Measurements from ENCODE around the gene MSTO1. TPM values are rescaled to one million over a fixed set of nuclear protein-coding genes. Genes with fewer than 3 reads are reported as not detected.

Gene MSTO1
- total and polyA plus RNA-seq, 10 of the 15 experiments (the other 5 are each of a cell fraction or from before 2014, with no cell fraction given) = 16.1 to 87.9 (median 46.6) TPM

DNA sequence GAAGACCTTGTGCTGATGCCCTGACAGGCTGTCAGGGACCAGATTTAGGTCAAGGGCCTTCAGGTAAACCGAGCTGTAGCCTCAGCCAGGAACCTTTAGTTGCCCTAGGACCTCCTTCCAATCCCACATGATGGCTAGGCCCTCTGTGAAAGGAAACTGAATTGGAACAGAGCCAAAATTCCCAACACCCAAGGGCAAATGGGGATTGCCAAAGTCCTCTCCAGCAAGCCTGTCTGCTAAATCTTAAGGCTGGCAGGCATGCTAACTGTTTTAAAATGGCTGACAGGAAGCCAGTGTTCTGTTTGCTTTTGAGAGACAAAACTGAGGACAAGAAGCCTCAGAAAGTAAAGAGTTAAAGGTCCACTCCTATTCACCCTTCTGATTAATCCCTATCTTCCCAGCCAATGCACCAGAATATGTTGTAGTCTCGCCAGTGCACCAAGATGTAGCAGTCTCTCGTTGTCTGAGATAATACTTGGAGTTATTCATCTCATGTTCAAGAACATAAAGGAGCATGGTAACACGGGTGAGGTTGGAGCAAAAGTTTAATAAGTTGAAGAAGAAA lies 35.1 kb downstream of the MSTO1 start:
- POLR2A ChIA-PET = interaction anchor here (0.5 kb wide), 1 partner anchor 386 kb away, joined by 4 read pairs; no protein-coding TSS in a partner anchor
- TF ChIP-seq TARDBP (IDR thresholded peaks at IDR 0.05; ENCODE audit: borderline replicate concordance) = no peak
- TF ChIP-seq TAF1 (IDR thresholded peaks at IDR 0.05; ENCODE audit: borderline replicate concordance, low read depth, low read length) = no peak
- TF ChIP-seq KDM1A (IDR thresholded peaks at IDR 0.05; ENCODE audit: borderline replicate concordance) = no peak
- no peak for TF ChIP-seq PML (IDR thresholded peaks at IDR 0.05; ENCODE audit: low read length)
- TF ChIP-seq ZNF384 (IDR thresholded peaks at IDR 0.05; ENCODE audit: borderline replicate concordance, low read depth, low read length) = no peak
- TF ChIP-seq, protein P1, sequence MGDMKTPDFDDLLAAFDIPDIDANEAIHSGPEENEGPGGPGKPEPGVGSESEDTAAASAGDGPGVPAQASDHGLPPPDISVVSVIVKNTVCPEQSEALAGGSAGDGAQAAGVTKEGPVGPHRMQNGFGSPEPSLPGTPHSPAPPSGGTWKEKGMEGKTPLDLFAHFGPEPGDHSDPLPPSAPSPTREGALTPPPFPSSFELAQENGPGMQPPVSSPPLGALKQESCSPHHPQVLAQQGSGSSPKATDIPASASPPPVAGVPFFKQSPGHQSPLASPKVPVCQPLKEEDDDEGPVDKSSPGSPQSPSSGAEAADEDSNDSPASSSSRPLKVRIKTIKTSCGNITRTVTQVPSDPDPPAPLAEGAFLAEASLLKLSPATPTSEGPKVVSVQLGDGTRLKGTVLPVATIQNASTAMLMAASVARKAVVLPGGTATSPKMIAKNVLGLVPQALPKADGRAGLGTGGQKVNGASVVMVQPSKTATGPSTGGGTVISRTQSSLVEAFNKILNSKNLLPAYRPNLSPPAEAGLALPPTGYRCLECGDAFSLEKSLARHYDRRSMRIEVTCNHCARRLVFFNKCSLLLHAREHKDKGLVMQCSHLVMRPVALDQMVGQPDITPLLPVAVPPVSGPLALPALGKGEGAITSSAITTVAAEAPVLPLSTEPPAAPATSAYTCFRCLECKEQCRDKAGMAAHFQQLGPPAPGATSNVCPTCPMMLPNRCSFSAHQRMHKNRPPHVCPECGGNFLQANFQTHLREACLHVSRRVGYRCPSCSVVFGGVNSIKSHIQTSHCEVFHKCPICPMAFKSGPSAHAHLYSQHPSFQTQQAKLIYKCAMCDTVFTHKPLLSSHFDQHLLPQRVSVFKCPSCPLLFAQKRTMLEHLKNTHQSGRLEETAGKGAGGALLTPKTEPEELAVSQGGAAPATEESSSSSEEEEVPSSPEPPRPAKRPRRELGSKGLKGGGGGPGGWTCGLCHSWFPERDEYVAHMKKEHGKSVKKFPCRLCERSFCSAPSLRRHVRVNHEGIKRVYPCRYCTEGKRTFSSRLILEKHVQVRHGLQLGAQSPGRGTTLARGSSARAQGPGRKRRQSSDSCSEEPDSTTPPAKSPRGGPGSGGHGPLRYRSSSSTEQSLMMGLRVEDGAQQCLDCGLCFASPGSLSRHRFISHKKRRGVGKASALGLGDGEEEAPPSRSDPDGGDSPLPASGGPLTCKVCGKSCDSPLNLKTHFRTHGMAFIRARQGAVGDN (IDR thresholded peaks at IDR 0.05) = no peak
- TF ChIP-seq ASH2L (IDR thresholded peaks at IDR 0.05; ENCODE audit: borderline replicate concordance, low read depth) = no peak
- TF ChIP-seq, protein P2, sequence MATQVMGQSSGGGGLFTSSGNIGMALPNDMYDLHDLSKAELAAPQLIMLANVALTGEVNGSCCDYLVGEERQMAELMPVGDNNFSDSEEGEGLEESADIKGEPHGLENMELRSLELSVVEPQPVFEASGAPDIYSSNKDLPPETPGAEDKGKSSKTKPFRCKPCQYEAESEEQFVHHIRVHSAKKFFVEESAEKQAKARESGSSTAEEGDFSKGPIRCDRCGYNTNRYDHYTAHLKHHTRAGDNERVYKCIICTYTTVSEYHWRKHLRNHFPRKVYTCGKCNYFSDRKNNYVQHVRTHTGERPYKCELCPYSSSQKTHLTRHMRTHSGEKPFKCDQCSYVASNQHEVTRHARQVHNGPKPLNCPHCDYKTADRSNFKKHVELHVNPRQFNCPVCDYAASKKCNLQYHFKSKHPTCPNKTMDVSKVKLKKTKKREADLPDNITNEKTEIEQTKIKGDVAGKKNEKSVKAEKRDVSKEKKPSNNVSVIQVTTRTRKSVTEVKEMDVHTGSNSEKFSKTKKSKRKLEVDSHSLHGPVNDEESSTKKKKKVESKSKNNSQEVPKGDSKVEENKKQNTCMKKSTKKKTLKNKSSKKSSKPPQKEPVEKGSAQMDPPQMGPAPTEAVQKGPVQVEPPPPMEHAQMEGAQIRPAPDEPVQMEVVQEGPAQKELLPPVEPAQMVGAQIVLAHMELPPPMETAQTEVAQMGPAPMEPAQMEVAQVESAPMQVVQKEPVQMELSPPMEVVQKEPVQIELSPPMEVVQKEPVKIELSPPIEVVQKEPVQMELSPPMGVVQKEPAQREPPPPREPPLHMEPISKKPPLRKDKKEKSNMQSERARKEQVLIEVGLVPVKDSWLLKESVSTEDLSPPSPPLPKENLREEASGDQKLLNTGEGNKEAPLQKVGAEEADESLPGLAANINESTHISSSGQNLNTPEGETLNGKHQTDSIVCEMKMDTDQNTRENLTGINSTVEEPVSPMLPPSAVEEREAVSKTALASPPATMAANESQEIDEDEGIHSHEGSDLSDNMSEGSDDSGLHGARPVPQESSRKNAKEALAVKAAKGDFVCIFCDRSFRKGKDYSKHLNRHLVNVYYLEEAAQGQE (IDR thresholded peaks at IDR 0.05; ENCODE audit: low read depth, low read length) = no peak
- TF ChIP-seq CBX3 (IDR thresholded peaks at IDR 0.05; ENCODE audit: borderline replicate concordance, low read depth) = no peak
- no peak for TF ChIP-seq PAX8 (IDR thresholded peaks at IDR 0.05)
- no peak for TF ChIP-seq POU2F2 (IDR thresholded peaks at IDR 0.05; ENCODE audit: borderline replicate concordance, low read depth, low read length)
- no peak for TF ChIP-seq ZNF217 (IDR thresholded peaks at IDR 0.05)
- TF ChIP-seq PAX5 (IDR thresholded peaks at IDR 0.05; ENCODE audit: borderline replicate concordance, low read depth, low read length) = no peak
- TF ChIP-seq, protein P3, sequence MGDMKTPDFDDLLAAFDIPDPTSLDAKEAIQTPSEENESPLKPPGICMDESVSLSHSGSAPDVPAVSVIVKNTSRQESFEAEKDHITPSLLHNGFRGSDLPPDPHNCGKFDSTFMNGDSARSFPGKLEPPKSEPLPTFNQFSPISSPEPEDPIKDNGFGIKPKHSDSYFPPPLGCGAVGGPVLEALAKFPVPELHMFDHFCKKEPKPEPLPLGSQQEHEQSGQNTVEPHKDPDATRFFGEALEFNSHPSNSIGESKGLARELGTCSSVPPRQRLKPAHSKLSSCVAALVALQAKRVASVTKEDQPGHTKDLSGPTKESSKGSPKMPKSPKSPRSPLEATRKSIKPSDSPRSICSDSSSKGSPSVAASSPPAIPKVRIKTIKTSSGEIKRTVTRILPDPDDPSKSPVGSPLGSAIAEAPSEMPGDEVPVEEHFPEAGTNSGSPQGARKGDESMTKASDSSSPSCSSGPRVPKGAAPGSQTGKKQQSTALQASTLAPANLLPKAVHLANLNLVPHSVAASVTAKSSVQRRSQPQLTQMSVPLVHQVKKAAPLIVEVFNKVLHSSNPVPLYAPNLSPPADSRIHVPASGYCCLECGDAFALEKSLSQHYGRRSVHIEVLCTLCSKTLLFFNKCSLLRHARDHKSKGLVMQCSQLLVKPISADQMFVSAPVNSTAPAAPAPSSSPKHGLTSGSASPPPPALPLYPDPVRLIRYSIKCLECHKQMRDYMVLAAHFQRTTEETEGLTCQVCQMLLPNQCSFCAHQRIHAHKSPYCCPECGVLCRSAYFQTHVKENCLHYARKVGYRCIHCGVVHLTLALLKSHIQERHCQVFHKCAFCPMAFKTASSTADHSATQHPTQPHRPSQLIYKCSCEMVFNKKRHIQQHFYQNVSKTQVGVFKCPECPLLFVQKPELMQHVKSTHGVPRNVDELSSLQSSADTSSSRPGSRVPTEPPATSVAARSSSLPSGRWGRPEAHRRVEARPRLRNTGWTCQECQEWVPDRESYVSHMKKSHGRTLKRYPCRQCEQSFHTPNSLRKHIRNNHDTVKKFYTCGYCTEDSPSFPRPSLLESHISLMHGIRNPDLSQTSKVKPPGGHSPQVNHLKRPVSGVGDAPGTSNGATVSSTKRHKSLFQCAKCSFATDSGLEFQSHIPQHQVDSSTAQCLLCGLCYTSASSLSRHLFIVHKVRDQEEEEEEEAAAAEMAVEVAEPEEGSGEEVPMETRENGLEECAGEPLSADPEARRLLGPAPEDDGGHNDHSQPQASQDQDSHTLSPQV (IDR thresholded peaks at IDR 0.05) = no peak

More for the DNA sequence above, 35.1 kb downstream of the MSTO1 start:
- no peak for FAIRE-seq
- SMC1A ChIA-PET (ENCODE audit: uncharacterized antibody, unreplicated experiment) = no interaction called here
- intact Hi-C loops (cut with micrococcal nuclease; ENCODE audit: unreplicated experiment) (no loop called here), in situ Hi-C loops (cut with MboI) (no loop called here)
- WGBS (ENCODE audit: insufficient coverage, insufficient replicate concordance, low lambda C conversion rate, missing lambda C conversion rate) = 67% methylated on average over 4 of the region's 4 CpGs
- no peaks in the 10 kb centered on the region for H3K36me3 ChIP-seq (ENCODE audit: control insufficient read depth in 2 of 2, insufficient read depth in 2 of 2, low read length in 1 of 2)
- H3K27ac ChIP-seq (ENCODE audit: control insufficient read depth, insufficient read depth) = no peak overlapping the region
- H3K79me2 ChIP-seq (ENCODE audit: control insufficient read depth, insufficient read depth, low read length) = no peaks in the 10 kb centered on the region
- peaks cover 6% of the 10 kb centered on the region; the same call in 2 of the 3 replicates for H3K9me3 ChIP-seq (replicated peaks; ENCODE audit: control insufficient read depth, insufficient read depth, low read length)
- BruUV-seq (replicated peaks) = no TSS peak
- H3K4me1 ChIP-seq (ENCODE audit: control insufficient read depth, insufficient read depth, low read length) = no peaks in the 10 kb centered on the region
- H3K9ac ChIP-seq (ENCODE audit: control insufficient read depth, insufficient read depth, low read length) = no peak overlapping the region
- H3K27me3 ChIP-seq (replicated peaks in 1 of 2; ENCODE audit: control insufficient read depth in 2 of 2, insufficient read depth in 2 of 2, low read length in 1 of 2) = no peaks in the 10 kb centered on the region
- no peak for ATAC-seq
- H3K4me3 ChIP-seq = no peak overlapping the region
- CTCF ChIA-PET = no interaction called here
- no peaks in the 10 kb centered on the region for H4K20me1 ChIP-seq (ENCODE audit: control insufficient read depth, insufficient read depth)
- RAD21 ChIA-PET (ENCODE audit: unreplicated experiment) = no interaction called here
- H2AFZ ChIP-seq (ENCODE audit: control insufficient read depth, low read depth, low read length) = no peak overlapping the region
- no peak overlapping the region for H3K4me2 ChIP-seq (ENCODE audit: control insufficient read depth, insufficient read depth)
- no peak for DNase-seq (ENCODE audit: low read depth, low spot score)

Measured in GM12878 (cell line).